H9 (cell line): ENCODE results near the gene MTSS2. TPM values are rescaled to one million over a fixed set of nuclear protein-coding genes. Genes with fewer than 3 reads are reported as not detected.

Experiments used
- DNase-seq: peaks from one replicate; pipeline ENCODE4 v3.0.0-alpha.2; 2017
- H2AFZ ChIP-seq: one replicate; pipeline ENCODE4 v1.6.1; 2013; ENCODE audit warnings: mild to moderate bottlenecking, low read length, control low read depth, moderate library complexity
- H2AK5ac ChIP-seq: 2 replicates; pipeline ENCODE4 v1.6.1; 2013; ENCODE audit warnings: low read length, control low read depth, mixed read lengths; ENCODE audit not compliant: insufficient read length
- H2BK120ac ChIP-seq: one replicate; pipeline ENCODE4 v1.6.1; 2013; ENCODE audit warnings: low read depth, mild to moderate bottlenecking, low read length, control low read depth, inconsistent platforms; ENCODE audit not compliant: poor library complexity, severe bottlenecking
- H2BK12ac ChIP-seq: 2 replicates; pipeline ENCODE4 v1.6.1; 2013; ENCODE audit warnings: low read length, control low read depth, mixed read lengths, low read depth; ENCODE audit not compliant: insufficient read length
- H2BK15ac ChIP-seq: 2 replicates; pipeline ENCODE4 v1.6.1; 2013; ENCODE audit warnings: low read depth, low read length, control low read depth
- H2BK20ac ChIP-seq: one replicate; pipeline ENCODE4 v1.6.1; 2013; ENCODE audit warnings: low read depth, mild to moderate bottlenecking, low read length, control low read depth, inconsistent platforms; ENCODE audit not compliant: poor library complexity, severe bottlenecking
- H2BK5ac ChIP-seq: 2 replicates; pipeline ENCODE4 v1.6.1; 2013; ENCODE audit warnings: low read length, control low read depth, mixed read lengths; ENCODE audit not compliant: insufficient read length
- H3K14ac ChIP-seq: 2 replicates; pipeline ENCODE4 v1.6.1; 2013; ENCODE audit warnings: low read length, control low read depth; ENCODE audit not compliant: insufficient read depth
- H3K18ac ChIP-seq: 2 replicates; pipeline ENCODE4 v1.6.1; 2013; ENCODE audit warnings: low read depth, mild to moderate bottlenecking, mixed read lengths, low read length, control low read depth; ENCODE audit not compliant: insufficient read length
- H3K23ac ChIP-seq: 2 replicates; pipeline ENCODE4 v1.6.1; 2013; ENCODE audit warnings: low read length, control low read depth, mixed read lengths, low read depth; ENCODE audit not compliant: insufficient read length
- H3K23me2 ChIP-seq: 2 replicates; pipeline ENCODE4 v1.6.1; 2013; ENCODE audit warnings: low read depth, mild to moderate bottlenecking, mixed read lengths, low read length, control low read depth; ENCODE audit not compliant: insufficient read length, poor library complexity, severe bottlenecking
- H3K27ac ChIP-seq: 2 replicates; pipeline ENCODE4 v1.5.1; 2013; ENCODE audit warnings: low read length, control low read depth, mixed read lengths, low read depth; ENCODE audit not compliant: insufficient read length
- H3K27me3 ChIP-seq: 2 replicates; pipeline ENCODE4 v1.6.1; 2013; ENCODE audit warnings: low read length, control low read depth, inconsistent platforms; ENCODE audit not compliant: insufficient read depth
- H3K4ac ChIP-seq: 2 replicates; pipeline ENCODE4 v1.6.1; 2013; ENCODE audit warnings: low read depth, mild to moderate bottlenecking, control low read depth, inconsistent platforms, low read length, moderate library complexity
- H3K4me1 ChIP-seq: 2 replicates; pipeline ENCODE4 v1.6.1; 2013; ENCODE audit warnings: low read length, control low read depth, inconsistent platforms; ENCODE audit not compliant: insufficient read depth
- H3K4me2 ChIP-seq: 2 replicates; pipeline ENCODE4 v1.6.1; 2013; ENCODE audit warnings: low read length, control low read depth, mixed read lengths; ENCODE audit not compliant: insufficient read length, insufficient read depth
- H3K56ac ChIP-seq: 2 replicates; pipeline ENCODE4 v1.6.1; 2013; ENCODE audit warnings: low read depth, mild to moderate bottlenecking, mixed read lengths, low read length, control low read depth; ENCODE audit not compliant: insufficient read length
- H3K79me1 ChIP-seq: 2 replicates; pipeline ENCODE4 v1.6.1; 2013; ENCODE audit warnings: low read depth, mild to moderate bottlenecking, moderate library complexity, low read length, control low read depth, inconsistent platforms; ENCODE audit not compliant: insufficient read depth, poor library complexity, severe bottlenecking
- H3K79me2 ChIP-seq: 2 replicates; pipeline ENCODE4 v1.6.1; 2013; ENCODE audit warnings: low read length, control low read depth, inconsistent platforms; ENCODE audit not compliant: insufficient read depth
- H3K9ac ChIP-seq: 2 replicates; pipeline ENCODE4 v1.6.1; 2013; ENCODE audit warnings: low read length, control low read depth, mixed read lengths; ENCODE audit not compliant: insufficient read length; ENCODE audit errors: extremely low read depth
- H3K9me3 ChIP-seq: one replicate; pipeline ENCODE4 v1.6.1; 2013; ENCODE audit warnings: low read depth, low read length, inconsistent platforms; ENCODE audit not compliant: control insufficient read depth
- H3T11ph ChIP-seq: one replicate; pipeline ENCODE4 v1.6.1; 2013; ENCODE audit warnings: mild to moderate bottlenecking, low read length, control low read depth, inconsistent platforms
- H4K20me1 ChIP-seq: one replicate; pipeline ENCODE4 v1.6.1; 2013; ENCODE audit not compliant: control insufficient read depth, insufficient read length, insufficient read depth
- H4K5ac ChIP-seq: 2 replicates; pipeline ENCODE4 v1.6.1; 2013; ENCODE audit warnings: low read depth, mild to moderate bottlenecking, mixed read lengths, low read length, control low read depth; ENCODE audit not compliant: insufficient read length
- H4K8ac ChIP-seq: replicated peaks from 2 replicates; pipeline ENCODE4 v1.6.1; 2013; ENCODE audit warnings: low read length, control low read depth, mixed read lengths, low read depth; ENCODE audit not compliant: insufficient read length
- H4K91ac ChIP-seq: 2 replicates; pipeline ENCODE4 v1.6.1; 2013; ENCODE audit warnings: low read depth, mild to moderate bottlenecking, moderate library complexity, mixed read lengths, low read length, control low read depth; ENCODE audit not compliant: insufficient read length
- H3K27ac Mint-ChIP-seq, 3 experiments: 2 replicates in 2 of 3; 3 replicates in 1 of 3; pipeline ENCODE4 v1.8.0; 2020 to 2021; ENCODE audit warnings: mixed read lengths in 3 of 3, mild to moderate bottlenecking in 1 of 3, moderate library complexity in 1 of 3
- H3K27me3 Mint-ChIP-seq: 2 replicates; pipeline ENCODE4 v1.8.0; 2021; ENCODE audit warnings: low read depth, mild to moderate bottlenecking, moderate library complexity, mixed read lengths
- H3K36me3 Mint-ChIP-seq, 3 experiments: 2 replicates in 2 of 3; 3 replicates in 1 of 3; pipeline ENCODE4 v1.8.0; 2020 to 2021; ENCODE audit warnings: low read depth in 3 of 3, mixed read lengths in 3 of 3; ENCODE audit not compliant: insufficient read depth in 1 of 3
- H3K4me1 Mint-ChIP-seq, 2 experiments: 2 replicates each; pipeline ENCODE4 v1.8.0; 2020; ENCODE audit warnings: mixed read lengths in 2 of 2
- H3K4me3 Mint-ChIP-seq, 2 experiments: 2 replicates in 1 of 2; 3 replicates in 1 of 2; pipeline ENCODE4 v1.8.0; 2020 to 2021; ENCODE audit warnings: mild to moderate bottlenecking in 2 of 2, mixed read lengths in 2 of 2, moderate library complexity in 1 of 2
- H3K9me3 Mint-ChIP-seq, 2 experiments: 2 replicates in 1 of 2; 3 replicates in 1 of 2; pipeline ENCODE4 v1.8.0; 2020; ENCODE audit warnings: mild to moderate bottlenecking in 2 of 2, mixed read lengths in 2 of 2, moderate library complexity in 1 of 2
- WGBS: extraction: QIAGEN DNeasy Blood & Tissue Kit; methylation state at CpG from one replicate; pipeline ENCODE4 v1.1.7; 2013; ENCODE audit warnings: missing lambda C conversion rate, low lambda C conversion rate, mixed read lengths; ENCODE audit not compliant: insufficient read length; ENCODE audit errors: extremely low coverage; 5-methylcytosine and 5-hydroxymethylcytosine counted together
- total RNA-seq: library from RNA; stranded (reverse); gene quantifications from 2 replicates; pipeline ENCODE4 v1.2.1, GENCODE V29; 2021
- TF ChIP-seq, protein P1 (sequence below): fragments of 200-600 bp; sonication (generic); conservative IDR thresholded peaks from 3 replicates; pipeline ENCODE4 v1.8.0; 2021; ENCODE audit warnings: antibody characterized with exemption, mild to moderate bottlenecking

The MTSS2 gene
- total RNA-seq, 1 experiment from 2014 or later: 41.0 TPM

GRCh38 chr16:70675851-70676513 lies 9.9 kb downstream of the MTSS2 start:
- Mint-ChIP-seq H3K36me3 (peaks cover 6 to 53% (median 47%) of the 10 kb centered on the region in 3 experiments), H3K27me3 (no peaks in the 10 kb centered on the region), H3K27ac (peak overlapping the region in 2 of 3 experiments; percentile 40 to 67; a peak in 2 of 7 replicates), H3K9me3 (no peaks in the 10 kb centered on the region; a peak in 1 of 5 replicates), H3K4me3 (no peak overlapping the region), H3K4me1 (peaks cover 0 to 7% of the 10 kb centered on the region in 2 experiments; a peak in 1 of 4 replicates)
- no peaks in the 10 kb centered on the region for H3K23me2 ChIP-seq
- H2BK12ac ChIP-seq: no peak overlapping the region
- no peak overlapping the region for H2AFZ ChIP-seq
- no peak overlapping the region for H2AK5ac ChIP-seq
- no peaks in the 10 kb centered on the region for H3K79me1 ChIP-seq
- H3K79me2 ChIP-seq: no peaks in the 10 kb centered on the region
- no peak overlapping the region for H4K5ac ChIP-seq
- no CpG with 5 or more reads among the region's 7 CpGs for WGBS
- no peak overlapping the region for H3K4ac ChIP-seq
- no peak overlapping the region for H2BK20ac ChIP-seq
- DNase-seq: no peak
- H3K18ac ChIP-seq: no peak overlapping the region
- H4K91ac ChIP-seq: no peak overlapping the region
- no peaks in the 10 kb centered on the region for H3K9me3 ChIP-seq
- H2BK5ac ChIP-seq: no peak overlapping the region
- H3K27me3 ChIP-seq: no peaks in the 10 kb centered on the region
- no peak overlapping the region for H3K27ac ChIP-seq
- TF ChIP-seq, protein P1, sequence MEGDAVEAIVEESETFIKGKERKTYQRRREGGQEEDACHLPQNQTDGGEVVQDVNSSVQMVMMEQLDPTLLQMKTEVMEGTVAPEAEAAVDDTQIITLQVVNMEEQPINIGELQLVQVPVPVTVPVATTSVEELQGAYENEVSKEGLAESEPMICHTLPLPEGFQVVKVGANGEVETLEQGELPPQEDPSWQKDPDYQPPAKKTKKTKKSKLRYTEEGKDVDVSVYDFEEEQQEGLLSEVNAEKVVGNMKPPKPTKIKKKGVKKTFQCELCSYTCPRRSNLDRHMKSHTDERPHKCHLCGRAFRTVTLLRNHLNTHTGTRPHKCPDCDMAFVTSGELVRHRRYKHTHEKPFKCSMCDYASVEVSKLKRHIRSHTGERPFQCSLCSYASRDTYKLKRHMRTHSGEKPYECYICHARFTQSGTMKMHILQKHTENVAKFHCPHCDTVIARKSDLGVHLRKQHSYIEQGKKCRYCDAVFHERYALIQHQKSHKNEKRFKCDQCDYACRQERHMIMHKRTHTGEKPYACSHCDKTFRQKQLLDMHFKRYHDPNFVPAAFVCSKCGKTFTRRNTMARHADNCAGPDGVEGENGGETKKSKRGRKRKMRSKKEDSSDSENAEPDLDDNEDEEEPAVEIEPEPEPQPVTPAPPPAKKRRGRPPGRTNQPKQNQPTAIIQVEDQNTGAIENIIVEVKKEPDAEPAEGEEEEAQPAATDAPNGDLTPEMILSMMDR: no peak
- H2BK120ac ChIP-seq: no peak overlapping the region
- no peak overlapping the region for H2BK15ac ChIP-seq
- H3K9ac ChIP-seq: no peak overlapping the region
- H3K4me2 ChIP-seq: no peak overlapping the region
- H3K56ac ChIP-seq: no peak overlapping the region
- H3T11ph ChIP-seq: no peak overlapping the region
- H3K23ac ChIP-seq: no peak overlapping the region
- H4K20me1 ChIP-seq: no peaks in the 10 kb centered on the region
- H3K14ac ChIP-seq: no peak overlapping the region
- H4K8ac ChIP-seq: no peak overlapping the region
- no peaks in the 10 kb centered on the region for H3K4me1 ChIP-seq
